ENCODE measurements around the gene SLC4A3.

SLC4A3 gene

DNA sequence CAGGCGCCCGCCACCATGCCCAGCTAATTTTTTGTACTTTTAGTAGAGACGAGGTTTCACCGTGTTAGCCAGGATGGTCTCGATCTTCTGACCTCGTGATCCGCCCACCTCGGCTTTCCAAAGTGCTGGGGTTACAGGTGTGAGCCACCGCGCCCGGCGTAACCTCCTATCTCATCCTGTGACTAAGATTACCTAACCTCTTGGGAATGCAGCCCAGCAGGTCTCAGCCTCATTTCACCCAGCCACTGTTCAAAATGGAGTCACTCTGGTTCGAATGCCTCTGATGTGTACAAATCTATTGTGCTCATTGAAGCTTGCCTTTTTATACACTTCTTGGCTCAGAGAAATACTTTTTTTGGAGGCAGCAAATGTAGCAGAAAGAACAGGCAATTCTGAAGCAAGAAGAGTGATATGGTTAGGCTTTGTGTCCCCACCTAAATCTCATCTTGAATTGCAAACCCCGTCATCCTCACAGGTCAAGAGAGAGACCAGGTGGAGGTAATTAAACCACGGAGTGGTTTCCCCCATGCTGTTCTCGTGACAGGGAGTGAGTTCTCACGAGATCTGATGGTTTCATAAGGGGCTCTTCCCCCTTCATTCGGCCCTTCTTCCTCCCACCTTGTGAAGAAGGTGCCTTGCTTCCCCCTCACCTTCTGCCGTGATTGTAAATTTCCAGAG lies 60.6 kb downstream of the SLC4A3 start:
- H3K27ac ChIP-seq (ENCODE audit: low read depth, low read length): no peak overlapping the region
- H3K4me1 ChIP-seq (ENCODE audit: control insufficient read depth in 5 of 5, insufficient read depth in 5 of 5, low read length in 5 of 5): peaks cover 0 to 15% (median 11%) of the 10 kb centered on the region in 5 donors
- H3K9ac ChIP-seq (ENCODE audit: low read length in 5 of 5): no peak overlapping the region
- no peaks in the 10 kb centered on the region for H3K36me3 ChIP-seq (ENCODE audit: control insufficient read depth in 5 of 5, insufficient read depth in 5 of 5, low read length in 5 of 5)
- H3K9me3 ChIP-seq (ENCODE audit: control insufficient read depth in 5 of 5, low read length in 5 of 5): no peaks in the 10 kb centered on the region
- H3K4me3 ChIP-seq (ENCODE audit: low read depth in 1 of 5, low read length in 5 of 5): no peak overlapping the region
- H3K27me3 ChIP-seq (ENCODE audit: control insufficient read depth in 5 of 5, insufficient read depth in 4 of 5, low read length in 5 of 5): peaks cover 0 to 13% (median 8%) of the 10 kb centered on the region in 5 donors

DNA sequence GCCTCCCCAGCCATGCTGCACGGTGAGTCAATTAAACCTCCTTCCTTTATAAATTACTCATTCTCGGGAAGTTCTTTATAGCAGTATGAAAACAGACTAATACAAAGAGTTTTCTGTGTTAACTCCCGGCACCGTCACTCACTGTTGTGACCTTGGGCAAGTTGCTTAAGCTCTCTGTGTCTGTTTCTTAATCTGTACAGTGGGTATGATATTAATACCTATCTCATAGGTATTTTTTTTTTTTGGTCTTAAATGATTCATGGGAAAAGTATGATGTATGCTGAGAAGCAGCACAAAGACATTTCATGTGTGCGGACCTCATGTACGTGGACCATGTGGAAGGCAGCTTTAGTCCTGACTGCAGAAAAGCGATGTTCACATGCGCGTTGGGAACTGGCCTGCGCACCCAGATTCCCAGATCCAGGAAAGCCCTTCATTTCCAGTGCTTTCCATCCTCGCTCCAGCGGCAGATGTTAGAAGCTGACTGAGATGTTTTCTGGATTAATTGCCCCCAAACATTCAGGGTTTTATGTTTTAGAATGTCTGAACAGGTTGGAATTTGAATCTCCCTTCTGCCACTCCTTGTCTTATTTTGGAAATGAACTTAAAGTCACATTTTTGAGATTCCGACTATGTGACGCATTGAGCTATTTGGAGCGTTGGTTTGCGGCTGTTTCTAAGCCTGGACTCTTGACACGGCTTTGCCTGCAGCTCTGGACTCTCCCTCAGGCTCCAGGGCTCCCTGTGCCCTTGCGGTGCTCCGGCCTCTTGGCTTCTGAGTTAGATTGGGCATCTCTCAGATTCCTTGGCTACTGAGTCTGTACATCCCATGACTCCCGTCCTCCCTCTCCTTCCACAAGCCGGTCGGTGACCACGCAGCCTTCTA lies 61.4 kb downstream of the SLC4A3 start:
- peaks cover 0 to 15% (median 11%) of the 10 kb centered on the region in 5 donors for H3K4me1 ChIP-seq (ENCODE audit: control insufficient read depth in 5 of 5, insufficient read depth in 5 of 5, low read length in 5 of 5)
- no peaks in the 10 kb centered on the region for H3K9me3 ChIP-seq (ENCODE audit: control insufficient read depth in 5 of 5, low read length in 5 of 5)
- no peak overlapping the region for H3K9ac ChIP-seq (ENCODE audit: low read length in 5 of 5)
- no peaks in the 10 kb centered on the region for H3K36me3 ChIP-seq (ENCODE audit: control insufficient read depth in 5 of 5, insufficient read depth in 5 of 5, low read length in 5 of 5)
- no peak overlapping the region for H3K27ac ChIP-seq (ENCODE audit: low read depth, low read length)
- no peak overlapping the region for H3K4me3 ChIP-seq (ENCODE audit: low read depth in 1 of 5, low read length in 5 of 5)
- H3K27me3 ChIP-seq (ENCODE audit: control insufficient read depth in 5 of 5, insufficient read depth in 4 of 5, low read length in 5 of 5): peaks cover 0 to 13% (median 8%) of the 10 kb centered on the region in 5 donors

DNA sequence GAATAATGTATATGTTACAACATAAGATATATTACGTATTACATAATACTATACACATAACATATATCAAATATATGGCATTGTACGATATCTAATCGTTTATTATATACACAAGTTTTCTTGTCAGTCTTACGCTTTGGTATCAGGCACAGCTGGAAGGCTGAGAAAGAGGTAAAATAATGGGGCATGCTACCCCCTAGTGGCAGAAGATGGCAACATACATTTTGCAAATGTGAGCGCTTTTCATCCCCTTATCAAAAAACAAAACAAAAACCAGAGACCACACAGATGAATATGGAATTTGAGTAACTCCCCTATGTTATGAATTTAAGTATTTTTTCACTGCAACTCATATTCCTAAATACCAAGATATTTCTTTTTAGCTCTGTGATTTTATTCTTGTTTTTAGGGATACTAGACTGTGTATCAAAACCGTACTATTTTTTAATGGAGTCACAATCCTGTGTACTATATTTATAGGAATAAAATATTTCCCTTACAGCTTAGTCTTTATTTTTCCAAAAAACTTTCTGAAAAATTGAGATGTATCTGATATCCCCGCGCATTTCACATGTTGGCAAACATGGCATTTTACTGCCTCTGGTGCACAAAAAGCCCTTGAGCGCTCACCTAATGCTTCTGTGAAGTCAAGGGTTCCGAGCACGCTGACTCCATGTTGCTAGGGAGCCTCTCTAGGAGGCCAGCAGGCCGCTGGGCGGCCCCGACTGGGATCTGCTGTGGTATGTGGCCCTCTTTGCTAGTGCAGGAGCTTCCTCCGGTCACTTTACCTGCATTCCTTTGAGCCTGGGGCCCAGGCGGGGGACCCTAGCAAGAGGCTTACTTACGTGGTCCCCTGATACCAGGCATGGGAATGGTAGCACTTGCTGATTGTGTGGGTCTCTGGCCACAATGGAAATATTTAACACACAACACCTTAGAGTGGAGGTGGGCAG lies 62.5 kb downstream of the SLC4A3 start:
- Histone ChIP-seq H3K27ac (ENCODE audit: low read depth, low read length) (no peak overlapping the region), H3K27me3 (ENCODE audit: control insufficient read depth in 5 of 5, insufficient read depth in 4 of 5, low read length in 5 of 5) (peaks cover 0 to 10% (median 8%) of the 10 kb centered on the region in 5 donors), H3K4me1 (ENCODE audit: control insufficient read depth in 5 of 5, insufficient read depth in 5 of 5, low read length in 5 of 5) (peaks cover 0 to 12% (median 9%) of the 10 kb centered on the region in 5 donors), H3K4me3 (ENCODE audit: low read depth in 1 of 5, low read length in 5 of 5) (no peak overlapping the region), H3K9me3 (ENCODE audit: control insufficient read depth in 5 of 5, low read length in 5 of 5) (no peaks in the 10 kb centered on the region), H3K9ac (ENCODE audit: low read length in 5 of 5) (no peak overlapping the region), H3K36me3 (ENCODE audit: control insufficient read depth in 5 of 5, insufficient read depth in 5 of 5, low read length in 5 of 5) (no peaks in the 10 kb centered on the region)

DNA sequence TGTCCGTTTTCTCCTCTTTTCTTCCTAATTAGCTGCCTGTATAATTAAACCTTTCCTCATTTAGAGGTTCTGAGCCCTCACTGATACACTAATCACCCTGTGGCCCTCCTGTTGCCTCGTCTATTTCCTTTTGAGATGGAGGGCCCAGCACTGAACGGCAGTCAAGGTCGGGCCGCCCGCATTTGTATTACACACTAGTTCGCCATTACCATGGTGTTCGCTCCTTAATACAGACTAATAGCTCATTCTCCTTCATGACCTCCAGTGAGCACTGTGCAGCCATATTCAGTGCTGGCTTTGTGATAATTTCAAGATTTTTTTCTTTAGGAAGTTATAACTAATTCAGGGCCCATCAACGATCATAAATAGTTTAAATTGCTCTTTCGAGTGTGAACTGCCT lies 64.1 kb downstream of the SLC4A3 start:
- H3K4me3 ChIP-seq (ENCODE audit: low read depth in 1 of 5, low read length in 5 of 5): no peak overlapping the region
- H3K9ac ChIP-seq (ENCODE audit: low read length in 5 of 5): no peak overlapping the region
- H3K27ac ChIP-seq (ENCODE audit: low read depth, low read length): no peak overlapping the region
- H3K36me3 ChIP-seq (ENCODE audit: control insufficient read depth in 5 of 5, insufficient read depth in 5 of 5, low read length in 5 of 5): no peaks in the 10 kb centered on the region
- H3K27me3 ChIP-seq (ENCODE audit: control insufficient read depth in 5 of 5, insufficient read depth in 4 of 5, low read length in 5 of 5): peaks cover 0 to 13% (median 8%) of the 10 kb centered on the region in 5 donors
- H3K9me3 ChIP-seq (ENCODE audit: control insufficient read depth in 5 of 5, low read length in 5 of 5): no peaks in the 10 kb centered on the region
- peaks cover 0 to 6% (median 3%) of the 10 kb centered on the region in 5 donors for H3K4me1 ChIP-seq (ENCODE audit: control insufficient read depth in 5 of 5, insufficient read depth in 5 of 5, low read length in 5 of 5)

Measured in subcutaneous abdominal adipose tissue (tissue), 5 donors.